ENCODE data around the gene GTF2IRD1. TPM values are rescaled to one million over a fixed set of nuclear protein-coding genes. Genes with fewer than 3 reads are reported as not detected.
A peak's percentile ranks its signal among the peaks of the same experiment; 100 is the strongest.

GTF2IRD1 gene
- total RNA-seq, 4 donors from 2014 or later, result 11.5 to 39.1 (median 22.5) TPM

DNA sequence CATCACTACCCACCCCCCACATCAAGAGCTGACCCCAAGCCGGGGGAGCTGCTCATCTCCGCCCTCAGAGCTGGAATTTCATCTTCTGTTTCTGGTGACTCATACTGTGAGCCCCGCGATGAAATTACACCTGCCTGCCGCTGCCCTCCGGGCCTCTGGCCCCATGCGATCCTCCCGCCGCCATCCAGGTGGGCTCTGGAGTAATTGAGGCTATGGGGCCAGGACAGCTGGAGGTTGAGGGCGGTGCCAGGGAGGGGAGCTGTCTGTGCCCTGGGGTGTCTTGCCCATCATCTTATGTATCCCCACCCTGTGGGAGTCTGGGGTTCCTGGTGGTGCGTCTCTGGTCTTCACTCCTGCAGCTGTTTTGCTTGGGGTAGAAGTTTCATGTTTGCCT is 9.0 kb downstream of the GTF2IRD1 start:
- H3K4me1 ChIP-seq, result no peaks in the 10 kb centered on the region
- no peaks in the 10 kb centered on the region for H3K27me3 ChIP-seq
- no peak overlapping the region for H3K4me3 ChIP-seq
- TF ChIP-seq POLR2A (IDR thresholded peaks at IDR 0.05), result no peak
- TF ChIP-seq CTCF (IDR thresholded peaks at IDR 0.05), result no peak
- no peak for DNase-seq
- peak overlapping the region in 1 of 2 donors; percentile 33 for H3K27ac ChIP-seq
- no peaks in the 10 kb centered on the region for H3K9me3 ChIP-seq
- no peaks in the 10 kb centered on the region for H3K36me3 ChIP-seq
- intact Hi-C loops (cut with DNase I; ENCODE audit: low total_unique reads), result no loop called here

DNA sequence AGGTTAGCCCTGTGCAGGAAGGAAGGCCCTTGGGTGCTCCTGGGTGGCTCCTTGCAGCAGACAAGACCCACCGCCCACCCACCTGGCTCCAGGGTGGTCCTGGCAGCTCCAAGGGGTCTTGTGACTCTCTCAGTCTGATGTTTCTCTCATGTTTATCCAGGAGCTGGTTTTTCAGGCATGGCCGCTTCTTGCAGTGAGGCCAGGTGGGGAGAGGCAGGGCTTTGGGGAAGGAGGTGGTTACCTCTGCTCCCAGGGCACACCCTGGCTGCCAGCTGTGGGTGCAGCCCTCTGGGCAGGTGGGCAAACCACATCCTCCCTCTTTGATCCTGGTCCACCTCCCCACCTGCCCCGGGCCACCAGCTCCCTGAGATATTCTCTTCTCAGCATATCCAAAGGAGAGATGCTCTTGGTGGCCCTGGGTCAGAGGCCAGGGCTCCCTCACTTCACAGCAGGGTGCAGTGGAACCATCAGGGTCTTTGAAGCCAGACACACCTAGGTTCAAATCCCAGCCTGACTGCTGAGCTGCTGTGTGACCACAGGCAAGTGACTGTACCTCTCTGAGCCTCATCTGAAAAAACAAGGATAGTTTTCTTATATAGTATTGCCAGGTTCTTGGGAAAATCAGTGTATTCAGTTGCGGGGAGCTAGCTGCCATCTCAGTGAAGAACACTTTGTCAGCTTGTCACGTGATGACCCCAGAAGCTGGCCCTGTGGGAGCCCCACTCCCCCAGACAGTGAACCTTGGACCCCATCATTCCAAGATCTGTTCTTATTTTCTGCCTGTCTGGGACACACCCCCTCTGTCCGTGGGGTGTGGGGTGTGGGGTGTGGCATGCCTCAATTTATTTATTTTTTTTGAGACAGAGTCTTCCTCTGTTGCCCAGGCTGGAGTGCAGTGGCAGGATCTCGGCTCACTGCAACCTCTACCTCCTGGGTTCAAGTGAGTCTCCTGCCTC is 11.5 kb downstream of the GTF2IRD1 start:
- Histone ChIP-seq H3K9me3 (no peaks in the 10 kb centered on the region), H3K27ac (no peak overlapping the region), H3K36me3 (no peaks in the 10 kb centered on the region), H3K4me3 (no peak overlapping the region), H3K27me3 (no peaks in the 10 kb centered on the region), H3K4me1 (no peaks in the 10 kb centered on the region)
- no peak for DNase-seq
- TF ChIP-seq POLR2A (IDR thresholded peaks at IDR 0.05), result no peak
- TF ChIP-seq CTCF (IDR thresholded peaks at IDR 0.05), result no peak
- intact Hi-C loops (cut with DNase I; ENCODE audit: low total_unique reads), result no loop called here

- no peak for TF ChIP-seq POLR2A (IDR thresholded peaks at IDR 0.05)
- no peak for TF ChIP-seq CTCF (IDR thresholded peaks at IDR 0.05)
- intact Hi-C loops (cut with DNase I; ENCODE audit: low total_unique reads), result no loop called here
- Histone ChIP-seq H3K4me1 (no peaks in the 10 kb centered on the region), H3K36me3 (no peaks in the 10 kb centered on the region), H3K27me3 (no peaks in the 10 kb centered on the region), H3K4me3 (no peak overlapping the region), H3K27ac (no peak overlapping the region), H3K9me3 (no peaks in the 10 kb centered on the region)
- DNase-seq, result no peak
Measured at GRCh38 chr7:74466196-74466813, 12.6 kb downstream of the GTF2IRD1 start.

DNA sequence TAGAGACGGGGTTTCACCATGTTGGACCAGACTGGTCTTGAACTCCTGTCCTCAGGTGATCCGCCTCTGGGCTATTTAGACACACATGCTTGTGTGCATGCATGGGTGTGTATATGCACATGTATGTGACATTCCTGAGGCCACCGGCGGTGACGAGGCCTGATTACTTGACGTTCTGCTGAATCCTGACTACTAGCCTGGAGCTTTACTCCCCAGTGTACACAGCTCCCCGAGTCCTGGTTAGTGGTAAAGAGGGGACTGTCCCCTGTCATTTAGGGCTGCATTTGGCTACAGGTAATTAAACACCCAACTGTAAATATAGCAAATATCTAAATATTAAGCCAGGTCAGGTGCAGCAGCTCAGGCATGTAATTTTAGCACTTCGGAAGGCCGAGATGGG is 14.2 kb downstream of the GTF2IRD1 start:
- Histone ChIP-seq H3K36me3 (no peaks in the 10 kb centered on the region), H3K27ac (no peak overlapping the region), H3K4me1 (no peaks in the 10 kb centered on the region), H3K27me3 (no peaks in the 10 kb centered on the region), H3K9me3 (no peaks in the 10 kb centered on the region), H3K4me3 (no peak overlapping the region)
- intact Hi-C loops (cut with DNase I; ENCODE audit: low total_unique reads), result no loop called here
- TF ChIP-seq POLR2A (IDR thresholded peaks at IDR 0.05), result no peak
- DNase-seq, result no peak

- Histone ChIP-seq H3K27me3 (no peaks in the 10 kb centered on the region), H3K9me3 (no peaks in the 10 kb centered on the region), H3K27ac (no peak overlapping the region), H3K4me3 (no peak overlapping the region), H3K4me1 (peaks cover 0 to 3% of the 10 kb centered on the region in 2 donors), H3K36me3 (no peaks in the 10 kb centered on the region)
- no peak for DNase-seq
- intact Hi-C loops (cut with DNase I; ENCODE audit: low total_unique reads), result no loop called here
- TF ChIP-seq CTCF (IDR thresholded peaks at IDR 0.05), result no peak
- no peak for TF ChIP-seq POLR2A (IDR thresholded peaks at IDR 0.05)
Measured at GRCh38 chr7:74470504-74470903, 16.8 kb downstream of the GTF2IRD1 start.
